Gastrocnemius medialis (tissue), 4 donors: Measurements from ENCODE around the gene SLX4IP. TPM values are rescaled to one million over a fixed set of nuclear protein-coding genes. Genes with fewer than 3 reads are reported as not detected.

Source experiments
- ATAC-seq, 2 donors: fragments of 150-250 bp; one replicate each; pipeline ENCODE4 v1.9.1; 2016
- DNase-seq, 2 donors: peaks; one replicate each; pipeline ENCODE4 v3.0.0-alpha.2; 2019
- H3K27ac ChIP-seq, 4 donors: fragments of 200-600 bp; sonication (generic); 1 replicate in 1 of 4; 2 replicates in 3 of 4; pipeline ENCODE4 v1.5.1; 2016 to 2018; ENCODE audit warnings: mild to moderate bottlenecking in 2 of 4, moderate library complexity in 1 of 4
- H3K27me3 ChIP-seq, 3 donors: fragments of 200-600 bp; sonication (generic) in 2 of 3; 1 replicate in 1 of 3; 2 replicates in 2 of 3; pipeline versions ENCODE4 v1.5.1 to v1.6.0; 2016 to 2019; ENCODE audit warnings: mild to moderate bottlenecking in 1 of 3, moderate library complexity in 1 of 3
- H3K36me3 ChIP-seq, 2 donors: fragments of 200-600 bp; sonication (generic) in 1 of 2; one replicate each; pipeline ENCODE4 v1.5.1; 2017 to 2018
- H3K4me1 ChIP-seq, 2 donors: fragments of 200-600 bp; sonication (generic) in 1 of 2; one replicate each; pipeline ENCODE4 v1.5.1; 2016 to 2017; ENCODE audit warnings: mild to moderate bottlenecking in 2 of 2
- H3K4me3 ChIP-seq, 4 donors: fragments of 200-600 bp; sonication (generic) in 3 of 4; 1 replicate in 1 of 4; 2 replicates in 3 of 4; pipeline ENCODE4 v1.5.1; 2016 to 2019; ENCODE audit warnings: mild to moderate bottlenecking in 2 of 4
- H3K9me3 ChIP-seq, 3 donors: fragments of 200-600 bp; sonication (generic) in 2 of 3; 1 replicate in 1 of 3; 2 replicates in 2 of 3; pipeline ENCODE4 v1.5.1; 2016 to 2019
- CTCF ChIP-seq, 5 experiments: fragments of 450-650 bp in 3 of 5; fragments of 200-600 bp in 2 of 5; sonication (generic) in 2 of 5; IDR thresholded peaks in 4 of 5; conservative IDR thresholded peaks in 1 of 5; 1 replicate in 4 of 5; 2 replicates in 1 of 5; pipeline ENCODE4 v1.5.1; 2016 to 2019; ENCODE audit warnings: antibody characterized with exemption in 5 of 5, mild to moderate bottlenecking in 3 of 5, moderate library complexity in 3 of 5
- POLR2A ChIP-seq, 2 donors: fragments of 450-650 bp; IDR thresholded peaks; one replicate each; pipeline ENCODE4 v1.6.1; 2017; ENCODE audit warnings: antibody characterized with exemption in 2 of 2, mild to moderate bottlenecking in 2 of 2, moderate library complexity in 2 of 2
- in situ Hi-C, 4 donors: fragments of 200-750 bp; cut with MboI; loops; one replicate each; pipeline versions ENCODE4 v1.15.0 to v1.8.0; 2017; ENCODE audit warnings: low sequenced_read_pairs in 4 of 4
- intact Hi-C: fragments of 100-400 bp; cut with DNase I; formaldehyde crosslinking; loops from one replicate; pipeline ENCODE4 v1.15.1; 2023; ENCODE audit warnings: low total_unique reads
- total RNA-seq, 4 donors: library from RNA; depleted of rRNA; stranded (reverse); fragments of >200 nt; gene quantifications; one replicate each; pipeline versions ENCODE4 v1.1.0 to v1.2.3, GENCODE V29; 2016

Gene SLX4IP
- total RNA-seq, 4 donors from 2014 or later = 0.22 to 1.3 (median 0.71) TPM

GRCh38 chr20:10453241-10453640, 18.1 kb downstream of the SLX4IP start:
- DNase-seq = no peak
- TF ChIP-seq POLR2A (IDR thresholded peaks at IDR 0.05) (no peak), CTCF (IDR thresholded peaks at IDR 0.05 in 4 of 5, conservative IDR thresholded peaks at IDR 0.05 in 1 of 5) (no peak)
- Histone ChIP-seq H3K36me3 (no peaks in the 10 kb centered on the region), H3K4me3 (no peak overlapping the region), H3K9me3 (no peaks in the 10 kb centered on the region), H3K4me1 (no peaks in the 10 kb centered on the region), H3K27ac (no peak overlapping the region), H3K27me3 (no peaks in the 10 kb centered on the region)
- ATAC-seq = no peak
- in situ Hi-C loops (loop anchor here in 1 of 4 donors (25.0 kb wide), 1 partner anchor 1084 kb away; no protein-coding TSS in a partner anchor), intact Hi-C loops (no loop called here)

GRCh38 chr20:10454151-10454750, 19.1 kb downstream of the SLX4IP start:
- Histone ChIP-seq H3K36me3 (no peaks in the 10 kb centered on the region), H3K4me1 (no peaks in the 10 kb centered on the region), H3K9me3 (no peaks in the 10 kb centered on the region), H3K4me3 (no peak overlapping the region), H3K27me3 (no peaks in the 10 kb centered on the region), H3K27ac (no peak overlapping the region)
- TF ChIP-seq POLR2A (IDR thresholded peaks at IDR 0.05) (no peak), CTCF (IDR thresholded peaks at IDR 0.05 in 4 of 5, conservative IDR thresholded peaks at IDR 0.05 in 1 of 5) (no peak)
- in situ Hi-C loops = loop anchor here in 1 of 4 donors (25.0 kb wide), 1 partner anchor 1083 kb away; no protein-coding TSS in a partner anchor
- DNase-seq (no peak), ATAC-seq (no peak)
- intact Hi-C loops = no loop called here

- ATAC-seq (no peak), DNase-seq (no peak)
- Histone ChIP-seq H3K27ac (no peak overlapping the region), H3K27me3 (no peaks in the 10 kb centered on the region), H3K4me3 (no peak overlapping the region), H3K9me3 (no peaks in the 10 kb centered on the region), H3K36me3 (no peaks in the 10 kb centered on the region), H3K4me1 (peaks cover 0 to 3% of the 10 kb centered on the region in 2 donors)
- no peak for TF ChIP-seq CTCF (IDR thresholded peaks at IDR 0.05 in 4 of 5, conservative IDR thresholded peaks at IDR 0.05 in 1 of 5)
- no peak for TF ChIP-seq POLR2A (IDR thresholded peaks at IDR 0.05)
- in situ Hi-C loops (loop anchor here in 2 of 4 donors (10.0 to 25.0 kb wide), 2 partner anchors 813 to 1076 kb away; no protein-coding TSS in a partner anchor), intact Hi-C loops (no loop called here)
These were observed 26.4 kb downstream of the SLX4IP start for GRCh38 chr20:10461495-10461894.

GRCh38 chr20:10462516-10462915, 27.4 kb downstream of the SLX4IP start:
- Histone ChIP-seq H3K9me3 (no peaks in the 10 kb centered on the region), H3K27me3 (no peaks in the 10 kb centered on the region), H3K36me3 (no peaks in the 10 kb centered on the region), H3K4me1 (peaks cover 0 to 12% of the 10 kb centered on the region in 2 donors), H3K27ac (no peak overlapping the region), H3K4me3 (no peak overlapping the region)
- intact Hi-C loops (no loop called here), in situ Hi-C loops (loop anchor here in 2 of 4 donors (10.0 to 25.0 kb wide), 2 partner anchors 812 to 1075 kb away; no protein-coding TSS in a partner anchor)
- no peak for TF ChIP-seq CTCF (IDR thresholded peaks at IDR 0.05 in 4 of 5, conservative IDR thresholded peaks at IDR 0.05 in 1 of 5)
- no peak for TF ChIP-seq POLR2A (IDR thresholded peaks at IDR 0.05)
- DNase-seq = no peak
- no peak for ATAC-seq
